HG03575 (cell line): Measurements from ENCODE around the gene KIF7.

Experiments
- ATAC-seq: cut with Tn5 transposase; IDR thresholded peaks from one replicate; pipeline ENCODE4 v1.9.1; 2021; ENCODE audit not compliant: unreplicated experiment, insufficient number of reproducible peaks, low FRiP score; ENCODE audit errors: extremely low read depth

KIF7 gene

DNA sequence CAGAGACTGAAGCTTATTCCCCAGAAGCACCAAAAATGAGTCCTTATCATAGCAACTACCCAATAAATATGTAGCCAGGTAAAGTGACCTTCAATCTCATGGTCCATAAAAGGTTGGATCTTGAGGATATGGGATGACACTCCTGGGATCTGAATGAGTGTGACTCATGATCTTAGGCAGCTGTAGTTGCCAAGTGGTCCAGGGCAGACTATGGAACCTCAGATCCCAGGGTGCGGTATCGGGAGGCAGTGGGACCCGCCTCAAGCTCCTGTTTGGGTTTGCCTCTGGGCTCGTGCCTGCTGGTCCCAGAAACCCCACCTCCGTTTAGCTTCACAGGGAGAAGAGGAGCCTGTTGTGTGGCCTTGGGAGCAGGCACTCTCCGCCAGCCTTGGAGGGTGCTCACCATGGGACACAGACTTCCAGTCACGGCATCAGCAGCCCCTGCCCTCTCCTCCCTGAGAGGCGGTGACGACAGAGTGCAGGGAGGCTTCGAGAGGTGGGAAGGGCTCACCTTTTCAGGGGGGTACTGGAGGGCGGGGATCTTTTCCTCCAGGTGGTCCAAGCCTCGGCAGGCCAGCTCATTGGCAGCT, 15.8 kb upstream of the KIF7 start:
- no peak for ATAC-seq

GRCh38 chr15:89669941-89670340, 14.7 kb upstream of the KIF7 start:
- ATAC-seq, result no peak

DNA sequence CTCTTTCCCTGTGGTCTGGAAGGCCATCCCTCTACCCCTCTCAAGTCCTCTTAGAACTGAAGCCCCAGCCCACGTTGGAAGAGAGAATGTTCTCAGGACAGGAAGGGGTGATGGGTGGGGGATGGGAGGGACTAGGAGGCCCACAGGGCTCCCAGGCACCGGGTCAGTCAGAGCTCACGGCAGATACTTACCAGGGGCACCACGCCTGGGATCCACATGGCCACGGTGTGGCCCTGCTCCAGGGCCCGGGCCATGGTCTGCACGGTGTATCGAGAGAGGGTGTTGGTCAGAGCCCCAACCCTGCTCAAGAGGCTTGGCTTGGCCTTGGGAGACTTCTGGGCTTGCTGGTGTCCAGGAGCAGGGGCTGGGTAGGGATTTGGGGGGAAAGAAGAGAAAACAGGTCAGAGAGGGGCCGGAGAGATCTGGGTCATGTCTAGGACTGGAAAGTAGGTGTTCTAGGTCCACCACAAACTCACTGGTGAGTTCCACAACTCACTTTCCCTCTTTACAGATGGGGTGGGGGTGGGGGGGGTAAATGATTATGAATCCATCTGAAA, 14.1 kb upstream of the KIF7 start:
- ATAC-seq, result no peak

GRCh38 chr15:89668171-89668570, 12.9 kb upstream of the KIF7 start:
- ATAC-seq, result no peak

DNA sequence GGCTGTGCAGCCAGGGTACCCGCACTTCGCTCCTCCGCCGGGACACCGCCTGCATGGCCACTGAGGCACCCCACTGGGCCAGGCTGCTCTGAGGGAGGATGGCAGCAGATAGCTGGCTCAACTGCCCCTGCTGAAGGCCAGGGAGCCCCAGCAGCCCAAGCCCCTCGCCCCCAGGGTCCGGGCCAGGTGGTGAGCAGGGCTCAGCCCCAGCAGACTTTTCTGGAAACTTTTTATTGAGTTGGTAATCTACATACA, 12.4 kb upstream of the KIF7 start:
- no peak for ATAC-seq

DNA sequence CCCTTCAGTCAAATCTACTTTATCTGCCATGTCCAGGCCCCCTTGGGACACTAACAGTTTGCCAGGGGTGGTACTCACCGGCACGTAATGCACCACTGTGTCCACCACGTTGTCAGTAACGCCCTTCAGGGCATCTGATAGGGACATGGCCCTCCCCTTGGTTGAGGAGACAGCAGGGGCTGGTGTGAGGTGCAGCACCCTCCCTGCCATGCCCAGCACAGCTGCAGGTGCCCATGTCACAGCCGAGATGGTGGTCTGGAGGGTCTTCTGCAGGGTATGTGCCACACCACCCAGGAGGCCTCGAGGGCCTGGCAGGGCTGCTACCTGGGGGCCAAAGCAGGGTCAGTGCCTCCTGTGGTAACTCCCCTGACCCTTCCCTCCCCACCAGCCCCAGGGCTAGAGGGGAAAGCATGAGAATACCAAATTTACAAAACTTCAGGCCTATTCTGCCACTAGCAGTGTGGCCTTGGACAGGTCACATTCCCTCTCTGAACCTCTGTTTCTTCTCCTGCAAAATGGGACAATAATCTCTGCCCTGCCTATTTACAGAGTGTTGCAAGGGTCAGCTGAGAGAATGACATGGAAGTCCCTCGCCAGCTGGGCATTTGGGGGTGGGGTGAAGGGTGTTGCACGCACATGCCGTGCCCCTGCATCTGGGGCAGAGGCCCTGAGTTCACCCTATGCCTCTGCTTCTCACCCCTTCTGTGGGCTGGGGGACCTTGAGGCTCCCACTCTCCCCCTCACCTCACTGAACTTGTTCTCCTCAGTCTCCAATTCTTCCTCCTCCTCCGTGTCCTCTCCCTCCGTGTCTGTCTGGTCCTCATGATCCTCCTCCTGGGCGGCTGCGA, 11.8 kb upstream of the KIF7 start:
- ATAC-seq, result no peak

DNA sequence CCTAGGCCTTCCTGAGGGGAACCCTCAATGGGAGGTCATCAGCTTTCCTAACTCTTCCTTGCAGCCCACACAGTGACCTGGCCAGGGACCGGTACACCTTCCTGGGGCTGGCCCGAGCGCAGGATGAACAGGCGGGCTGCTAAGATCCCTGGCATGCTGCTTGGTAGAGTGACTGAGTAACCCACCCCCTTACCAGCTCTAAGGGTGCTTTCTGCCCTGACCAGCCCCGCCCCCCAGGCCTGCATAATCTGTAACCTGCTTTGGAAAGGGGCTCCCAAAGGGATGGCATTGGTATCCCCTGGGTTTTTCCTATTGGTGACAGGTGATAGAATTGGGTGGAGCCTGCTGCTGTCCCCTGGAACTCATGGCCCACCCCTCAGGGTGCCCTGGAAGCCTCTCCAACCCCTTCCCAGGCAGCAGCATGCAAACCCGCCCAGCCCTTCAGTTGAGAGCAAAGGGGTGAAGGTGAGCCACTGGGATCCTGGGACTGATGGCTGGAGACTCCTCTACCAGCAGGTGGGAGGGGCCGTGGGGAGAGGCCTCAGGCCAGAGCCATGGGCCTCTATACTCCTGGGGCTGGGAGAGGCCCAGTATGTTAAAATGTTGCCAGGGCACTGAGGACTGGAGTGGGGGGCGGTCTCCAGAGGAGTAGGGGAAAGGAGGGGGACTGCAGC, 11.1 kb upstream of the KIF7 start:
- no peak for ATAC-seq

GRCh38 chr15:89665449-89666181, 10.3 kb upstream of the KIF7 start:
- no peak for ATAC-seq

DNA sequence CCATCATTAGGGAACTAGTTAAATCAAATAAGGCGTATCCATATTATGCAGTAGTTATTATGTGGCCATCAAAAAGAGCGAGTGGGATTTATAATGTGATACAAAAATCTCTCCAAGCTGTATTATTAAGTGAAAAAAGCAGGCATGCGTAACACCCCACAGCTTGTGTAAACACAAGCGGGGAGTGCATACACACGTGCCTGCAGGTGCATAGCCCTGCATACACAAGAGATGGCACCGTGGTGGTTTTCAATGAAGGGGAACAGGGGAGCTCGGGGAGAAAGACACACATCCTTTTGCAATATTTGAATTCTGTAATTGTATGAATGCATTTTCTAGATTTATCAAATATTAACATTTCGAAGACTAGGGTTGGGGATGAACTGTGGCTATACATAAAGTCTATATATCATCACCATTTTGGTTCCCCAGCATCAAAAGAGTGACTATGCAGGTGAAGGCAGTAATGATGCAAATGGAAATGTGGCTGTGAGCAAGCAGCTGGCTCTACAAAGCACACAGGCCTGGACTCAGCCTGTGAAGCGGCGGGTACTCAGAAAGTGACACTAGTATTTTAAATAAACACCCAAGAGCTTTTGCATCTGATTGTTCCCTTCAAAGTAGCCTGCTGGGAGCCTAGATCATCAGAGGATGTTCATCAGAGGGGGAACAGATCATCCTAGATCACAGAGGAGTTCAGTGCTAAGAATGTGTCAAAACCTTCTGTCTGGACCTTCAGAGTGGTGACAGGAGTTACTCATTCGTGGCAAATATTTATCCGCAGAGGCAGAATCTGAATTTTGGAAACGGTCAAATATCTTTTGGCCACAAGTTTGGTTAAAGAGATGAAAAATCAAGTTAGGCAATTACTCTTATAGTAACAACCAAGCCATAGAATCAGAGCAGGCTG, 9.4 kb upstream of the KIF7 start:
- ATAC-seq, result no peak

- ATAC-seq, result no peak
Observed at GRCh38 chr15:89662893-89663626, 7.8 kb upstream of the KIF7 start.

GRCh38 chr15:89660556-89660955, 5.3 kb upstream of the KIF7 start:
- ATAC-seq, result no peak

GRCh38 chr15:89659295-89659694, 4.0 kb upstream of the KIF7 start:
- ATAC-seq, result no peak

DNA sequence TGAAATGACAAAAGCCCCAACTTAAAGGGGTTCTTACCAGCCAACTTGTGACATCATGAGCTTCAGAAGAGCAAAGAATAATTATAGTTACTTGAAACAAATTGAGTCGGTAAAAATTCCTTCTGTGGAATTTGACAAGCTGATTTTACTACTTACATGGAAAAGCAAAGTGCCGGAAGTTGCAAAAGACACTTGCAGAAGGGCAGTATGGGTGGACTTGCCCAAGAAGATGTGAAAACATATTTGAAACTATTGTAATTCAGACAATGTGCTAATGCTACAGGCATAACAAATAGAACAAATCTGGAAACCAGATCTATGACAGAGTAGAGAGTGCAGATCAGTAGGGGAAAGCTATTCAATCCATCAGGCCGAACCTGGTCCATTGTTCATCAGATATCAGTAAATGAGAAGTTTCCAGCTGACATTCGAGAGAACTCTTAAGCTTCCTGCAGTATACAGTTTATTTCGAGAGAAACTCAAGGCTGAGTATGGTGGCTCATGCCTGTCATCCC, 2.5 kb upstream of the KIF7 start:
- ATAC-seq, result no peak

GRCh38 chr15:89656116-89656815, 999 bp upstream of the KIF7 start:
- no peak for ATAC-seq

- no peak for ATAC-seq
Observed at GRCh38 chr15:89654301-89654761, 936 bp downstream of the KIF7 start.

GRCh38 chr15:89653578-89653977, 1.7 kb downstream of the KIF7 start:
- no peak for ATAC-seq

DNA sequence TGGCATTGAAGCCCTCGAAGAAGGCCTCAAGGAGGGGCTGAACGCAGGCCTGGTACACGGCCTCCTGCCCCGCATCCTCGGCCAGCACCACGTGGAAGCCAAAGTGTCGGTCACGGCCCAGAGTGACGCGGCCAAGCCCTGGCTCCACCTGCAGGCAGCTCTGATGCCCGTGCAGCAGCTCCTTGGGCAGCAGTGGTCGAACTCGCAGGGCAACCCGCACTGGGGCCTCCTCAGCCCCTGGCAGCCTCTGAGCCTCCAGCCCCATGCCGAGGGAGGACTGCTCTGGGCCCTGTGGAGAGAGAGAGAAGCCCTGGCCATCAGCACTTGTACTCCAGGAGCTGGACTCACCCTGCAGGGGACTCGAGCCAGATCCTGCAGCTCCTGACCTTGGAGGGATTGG, 2.6 kb downstream of the KIF7 start:
- no peak for ATAC-seq
